NCI-H774 (cell line): ENCODE measurements around the gene ADAMTS13.
"Not testable (repeated sequence)": the region's sequence is repeated elsewhere in the genome, so short reads cannot be mapped to it uniquely, and the experiment has no call there.

Source experiments
- DNase-seq: peaks from one replicate; lab custom pipeline; 2025; lab: John Stamatoyannopoulos, UW

Gene ADAMTS13

GRCh38 chr9:133421615-133422542, at the start of gene ADAMTS13:
TSS of gene ADAMTS13 (plus strand) at chr9:133422367. CDS start at chr9:133422444, 77 bp downstream.
- DNase-seq = no peak

- no peak for DNase-seq
Observed at GRCh38 chr9:133374612-133375115, 47.5 kb upstream of the ADAMTS13 start.

GRCh38 chr9:133375116-133375723, 46.9 kb upstream of the ADAMTS13 start:
- DNase-seq = no peak

- peak; percentile 98 for DNase-seq
Observed at GRCh38 chr9:133375724-133376654, 46.2 kb upstream of the ADAMTS13 start, which contains the start of the genes STKLD1 and SURF4. TSS of gene STKLD1 (plus strand) at chr9:133376366. CDS start at chr9:133376474, 108 bp downstream. TSS of gene SURF4 (minus strand) at chr9:133376060. CDS start at chr9:133375969, 91 bp downstream.

GRCh38 chr9:133377280-133377679, 44.9 kb upstream of the ADAMTS13 start:
- DNase-seq = not testable (repeated sequence)

- no peak for DNase-seq
Observed at GRCh38 chr9:133377721-133378216, 44.4 kb upstream of the ADAMTS13 start.

- DNase-seq = peak; percentile 15
Observed at GRCh38 chr9:133378408-133378962, 43.7 kb upstream of the ADAMTS13 start.

GRCh38 chr9:133379153-133380086, 42.7 kb upstream of the ADAMTS13 start:
- DNase-seq = no peak

- DNase-seq = no peak
Observed at GRCh38 chr9:133380734-133381133, 41.4 kb upstream of the ADAMTS13 start.

GRCh38 chr9:133382507-133383141, 39.5 kb upstream of the ADAMTS13 start:
- DNase-seq = no peak

GRCh38 chr9:133383438-133383837, 38.7 kb upstream of the ADAMTS13 start:
- no peak for DNase-seq

- no peak for DNase-seq
Observed at GRCh38 chr9:133384736-133385321, 37.3 kb upstream of the ADAMTS13 start.

- DNase-seq = no peak
Observed at GRCh38 chr9:133385452-133385851, 36.7 kb upstream of the ADAMTS13 start.

GRCh38 chr9:133386338-133386737, 35.8 kb upstream of the ADAMTS13 start:
- DNase-seq = no peak

GRCh38 chr9:133387680-133388079, 34.5 kb upstream of the ADAMTS13 start:
- DNase-seq = no peak

- no peak for DNase-seq
Observed at GRCh38 chr9:133389025-133389557, 33.1 kb upstream of the ADAMTS13 start.

- DNase-seq = no peak
Observed at GRCh38 chr9:133389562-133389961, 32.6 kb upstream of the ADAMTS13 start.

GRCh38 chr9:133390713-133391112, 31.5 kb upstream of the ADAMTS13 start:
- DNase-seq = no peak

GRCh38 chr9:133391449-133391848, 30.7 kb upstream of the ADAMTS13 start:
- not testable (repeated sequence) for DNase-seq
